Measurements from ENCODE around the gene PRRG1.

The PRRG1 gene

GRCh38 chrX:37380924-37381323 lies 31.8 kb downstream of the PRRG1 start:
- Histone ChIP-seq H3K4me3 (ENCODE audit: insufficient read depth in 1 of 2, low read depth in 1 of 2, low read length in 2 of 2) (no peak overlapping the region), H3K27ac (ENCODE audit: low read length, poor library complexity, severe bottlenecking) (no peak overlapping the region), H3K36me3 (ENCODE audit: control insufficient read depth in 1 of 2, insufficient read depth in 2 of 2, low read depth in 1 of 2, low read length in 2 of 2) (no peaks in the 10 kb centered on the region), H2AK5ac (ENCODE audit: low read length, severe bottlenecking) (no peak overlapping the region), H2AFZ (ENCODE audit: low read depth, low read length) (no peak overlapping the region), H3K4me1 (ENCODE audit: control insufficient read depth, insufficient read depth, low read depth, low read length) (no peaks in the 10 kb centered on the region), H2BK12ac (ENCODE audit: low read length in 2 of 2) (no peak overlapping the region), H4K8ac (ENCODE audit: low read length) (no peak overlapping the region), H3K4me2 (ENCODE audit: low read length, poor library complexity, severe bottlenecking) (no peak overlapping the region), H3K27me3 (ENCODE audit: control insufficient read depth in 1 of 2, insufficient read depth in 1 of 2, low read length in 2 of 2) (no peaks in the 10 kb centered on the region), H3K4ac (ENCODE audit: low read depth in 1 of 2, low read length in 2 of 2) (no peak overlapping the region), H3K9me3 (ENCODE audit: control insufficient read depth, low read length) (peaks cover 4% of the 10 kb centered on the region), H3K23ac (ENCODE audit: low read length in 2 of 2) (no peak overlapping the region), H2BK5ac (ENCODE audit: low read depth, low read length, poor library complexity, severe bottlenecking) (no peak overlapping the region), H4K91ac (ENCODE audit: low read length) (no peak overlapping the region), H2BK120ac (ENCODE audit: low read depth, low read length) (no peak overlapping the region), H3K79me1 (replicated peaks; ENCODE audit: low read length, poor library complexity, severe bottlenecking) (no peaks in the 10 kb centered on the region), H3K9ac (ENCODE audit: low read length) (no peak overlapping the region), H2BK15ac (ENCODE audit: low read depth, poor library complexity, severe bottlenecking) (no peak overlapping the region), H3K18ac (ENCODE audit: low read depth in 1 of 2, low read length in 2 of 2) (no peak overlapping the region), H3K14ac (ENCODE audit: low read length in 2 of 2) (no peak overlapping the region)
- no CpG with 5 or more reads among the region's 2 CpGs for WGBS
- peak; percentile 66 for DNase-seq

- Histone ChIP-seq H4K91ac (ENCODE audit: low read length) (no peak overlapping the region), H2AK5ac (ENCODE audit: low read length, severe bottlenecking) (no peak overlapping the region), H3K27me3 (ENCODE audit: control insufficient read depth in 1 of 2, insufficient read depth in 1 of 2, low read length in 2 of 2) (no peaks in the 10 kb centered on the region), H3K23ac (ENCODE audit: low read length in 2 of 2) (no peak overlapping the region), H3K4me2 (ENCODE audit: low read length, poor library complexity, severe bottlenecking) (no peak overlapping the region), H4K8ac (ENCODE audit: low read length) (no peak overlapping the region), H2BK15ac (ENCODE audit: low read depth, poor library complexity, severe bottlenecking) (no peak overlapping the region), H3K4me3 (ENCODE audit: insufficient read depth in 1 of 2, low read depth in 1 of 2, low read length in 2 of 2) (no peak overlapping the region), H3K36me3 (ENCODE audit: control insufficient read depth in 1 of 2, insufficient read depth in 2 of 2, low read depth in 1 of 2, low read length in 2 of 2) (peaks cover 0 to 5% of the 10 kb centered on the region in 2 experiments), H3K79me1 (replicated peaks; ENCODE audit: low read length, poor library complexity, severe bottlenecking) (peaks cover 4% of the 10 kb centered on the region), H3K27ac (ENCODE audit: low read length, poor library complexity, severe bottlenecking) (no peak overlapping the region), H2BK120ac (ENCODE audit: low read depth, low read length) (no peak overlapping the region), H3K9ac (ENCODE audit: low read length) (no peak overlapping the region), H2BK5ac (ENCODE audit: low read depth, low read length, poor library complexity, severe bottlenecking) (no peak overlapping the region), H3K9me3 (ENCODE audit: control insufficient read depth, low read length) (peaks cover 4% of the 10 kb centered on the region), H2AFZ (ENCODE audit: low read depth, low read length) (no peak overlapping the region), H3K18ac (ENCODE audit: low read depth in 1 of 2, low read length in 2 of 2) (no peak overlapping the region), H3K4me1 (ENCODE audit: control insufficient read depth, insufficient read depth, low read depth, low read length) (no peaks in the 10 kb centered on the region), H3K4ac (ENCODE audit: low read depth in 1 of 2, low read length in 2 of 2) (no peak overlapping the region), H2BK12ac (ENCODE audit: low read length in 2 of 2) (no peak overlapping the region), H3K14ac (ENCODE audit: low read length in 2 of 2) (no peak overlapping the region)
- DNase-seq, result peak; percentile 30
Measured at GRCh38 chrX:37383313-37383712, 34.1 kb downstream of the PRRG1 start.

- 100% methylated on average over 4 of the region's 4 CpGs for WGBS
- Histone ChIP-seq H2BK120ac (ENCODE audit: low read depth, low read length) (no peak overlapping the region), H3K9me3 (ENCODE audit: control insufficient read depth, low read length) (peaks cover 4% of the 10 kb centered on the region), H2BK5ac (ENCODE audit: low read depth, low read length, poor library complexity, severe bottlenecking) (no peak overlapping the region), H3K23ac (ENCODE audit: low read length in 2 of 2) (no peak overlapping the region), H3K27ac (ENCODE audit: low read length, poor library complexity, severe bottlenecking) (no peak overlapping the region), H3K14ac (ENCODE audit: low read length in 2 of 2) (no peak overlapping the region), H3K4me1 (ENCODE audit: control insufficient read depth, insufficient read depth, low read depth, low read length) (no peaks in the 10 kb centered on the region), H2BK12ac (ENCODE audit: low read length in 2 of 2) (no peak overlapping the region), H3K4me3 (ENCODE audit: insufficient read depth in 1 of 2, low read depth in 1 of 2, low read length in 2 of 2) (no peak overlapping the region), H4K91ac (ENCODE audit: low read length) (no peak overlapping the region), H3K79me1 (replicated peaks; ENCODE audit: low read length, poor library complexity, severe bottlenecking) (peaks cover 17% of the 10 kb centered on the region), H4K8ac (ENCODE audit: low read length) (no peak overlapping the region), H2AFZ (ENCODE audit: low read depth, low read length) (no peak overlapping the region), H3K27me3 (ENCODE audit: control insufficient read depth in 1 of 2, insufficient read depth in 1 of 2, low read length in 2 of 2) (no peaks in the 10 kb centered on the region), H2BK15ac (ENCODE audit: low read depth, poor library complexity, severe bottlenecking) (no peak overlapping the region), H3K4ac (ENCODE audit: low read depth in 1 of 2, low read length in 2 of 2) (no peak overlapping the region), H3K36me3 (ENCODE audit: control insufficient read depth in 1 of 2, insufficient read depth in 2 of 2, low read depth in 1 of 2, low read length in 2 of 2) (peaks cover 0 to 7% of the 10 kb centered on the region in 2 experiments), H3K4me2 (ENCODE audit: low read length, poor library complexity, severe bottlenecking) (no peak overlapping the region), H2AK5ac (ENCODE audit: low read length, severe bottlenecking) (no peak overlapping the region), H3K9ac (ENCODE audit: low read length) (no peak overlapping the region), H3K18ac (ENCODE audit: low read depth in 1 of 2, low read length in 2 of 2) (no peak overlapping the region)
- no peak for DNase-seq
Measured at GRCh38 chrX:37388413-37388812, 39.2 kb downstream of the PRRG1 start.

GRCh38 chrX:37405956-37406355 lies 56.8 kb downstream of the PRRG1 start:
- H4K8ac ChIP-seq (ENCODE audit: low read length), result no peak overlapping the region
- H3K27ac ChIP-seq (ENCODE audit: low read length, poor library complexity, severe bottlenecking), result no peak overlapping the region
- H2AK5ac ChIP-seq (ENCODE audit: low read length, severe bottlenecking), result no peak overlapping the region
- H4K91ac ChIP-seq (ENCODE audit: low read length), result no peak overlapping the region
- no peak overlapping the region for H3K4ac ChIP-seq (ENCODE audit: low read depth in 1 of 2, low read length in 2 of 2)
- H2BK15ac ChIP-seq (ENCODE audit: low read depth, poor library complexity, severe bottlenecking), result no peak overlapping the region
- no peak overlapping the region for H3K9ac ChIP-seq (ENCODE audit: low read length)
- DNase-seq, result peak; percentile 56
- H2AFZ ChIP-seq (ENCODE audit: low read depth, low read length), result no peak overlapping the region
- no peak overlapping the region for H2BK5ac ChIP-seq (ENCODE audit: low read depth, low read length, poor library complexity, severe bottlenecking)
- H3K18ac ChIP-seq (ENCODE audit: low read depth in 1 of 2, low read length in 2 of 2), result no peak overlapping the region
- H2BK12ac ChIP-seq (ENCODE audit: low read length in 2 of 2), result no peak overlapping the region
- no peak overlapping the region for H3K4me3 ChIP-seq (ENCODE audit: insufficient read depth in 1 of 2, low read depth in 1 of 2, low read length in 2 of 2)
- no CpG with 5 or more reads among the region's 1 CpG for WGBS
- no peak overlapping the region for H3K23ac ChIP-seq (ENCODE audit: low read length in 2 of 2)
- no peak overlapping the region for H3K14ac ChIP-seq (ENCODE audit: low read length in 2 of 2)
- H3K4me2 ChIP-seq (ENCODE audit: low read length, poor library complexity, severe bottlenecking), result no peak overlapping the region
- H3K36me3 ChIP-seq (ENCODE audit: control insufficient read depth in 1 of 2, insufficient read depth in 2 of 2, low read depth in 1 of 2, low read length in 2 of 2), result peaks cover 0 to 2% of the 10 kb centered on the region in 2 experiments
- no peak overlapping the region for H2BK120ac ChIP-seq (ENCODE audit: low read depth, low read length)
- H3K79me1 ChIP-seq (replicated peaks; ENCODE audit: low read length, poor library complexity, severe bottlenecking), result no peaks in the 10 kb centered on the region
- H3K9me3 ChIP-seq (ENCODE audit: control insufficient read depth, low read length), result no peaks in the 10 kb centered on the region
- no peaks in the 10 kb centered on the region for H3K27me3 ChIP-seq (ENCODE audit: control insufficient read depth in 1 of 2, insufficient read depth in 1 of 2, low read length in 2 of 2)
- H3K4me1 ChIP-seq (ENCODE audit: control insufficient read depth, insufficient read depth, low read depth, low read length), result no peaks in the 10 kb centered on the region

Measured in mesenchymal stem cell (in vitro differentiated cells and primary cell).